GM23248 (cell line): ENCODE measurements around the gene ADAM19. TPM values are rescaled to one million over a fixed set of nuclear protein-coding genes. Genes with fewer than 3 reads are reported as not detected.

Experiments used
- DNase-seq: peaks from one replicate; pipeline ENCODE4 v3.0.0-alpha.2; 2015
- H2AFZ ChIP-seq: fragments of 200-600 bp; sonication (generic); 2 replicates; pipeline ENCODE4 v1.6.1; 2016; ENCODE audit warnings: antibody characterized with exemption
- H3F3A ChIP-seq: fragments of 200-600 bp; sonication (generic); 2 replicates; pipeline ENCODE4 v1.6.1; 2016; ENCODE audit warnings: mild to moderate bottlenecking, antibody characterized with exemption, mixed run types; ENCODE audit not compliant: insufficient read depth
- H3K27ac ChIP-seq: fragments of 200-600 bp; sonication (generic); 2 replicates; pipeline ENCODE4 v1.5.1; 2016; ENCODE audit warnings: mild to moderate bottlenecking
- H3K27me3 ChIP-seq: fragments of 200-600 bp; sonication (generic); replicated peaks from 2 replicates; pipeline ENCODE4 v1.6.1; 2016; ENCODE audit warnings: mild to moderate bottlenecking; ENCODE audit not compliant: insufficient read depth
- H3K36me3 ChIP-seq: fragments of 200-600 bp; sonication (generic); 2 replicates; pipeline ENCODE4 v1.6.1; 2016; ENCODE audit warnings: low read depth, mild to moderate bottlenecking
- H3K4me1 ChIP-seq: fragments of 200-600 bp; sonication (generic); 2 replicates; pipeline ENCODE4 v1.6.1; 2016; ENCODE audit warnings: mild to moderate bottlenecking; ENCODE audit not compliant: insufficient read depth
- H3K4me2 ChIP-seq: fragments of 200-600 bp; sonication (generic); one replicate; pipeline ENCODE4 v1.6.1; 2016; ENCODE audit warnings: mild to moderate bottlenecking; ENCODE audit not compliant: unreplicated experiment
- H3K4me3 ChIP-seq: fragments of 200-600 bp; sonication (generic); 2 replicates; pipeline ENCODE4 v1.5.1; 2016; ENCODE audit warnings: mild to moderate bottlenecking
- H3K79me2 ChIP-seq: fragments of 200-600 bp; sonication (generic); 2 replicates; pipeline ENCODE4 v1.6.1; 2016; ENCODE audit warnings: mild to moderate bottlenecking; ENCODE audit not compliant: insufficient read depth
- H3K9ac ChIP-seq: fragments of 200-600 bp; sonication (generic); 2 replicates; pipeline ENCODE4 v1.6.1; 2016; ENCODE audit warnings: mild to moderate bottlenecking
- H3K9me2 ChIP-seq: fragments of 200-600 bp; sonication (generic); 2 replicates; pipeline ENCODE4 v1.6.1; 2016; ENCODE audit warnings: mixed run types, mild to moderate bottlenecking, moderate library complexity; ENCODE audit not compliant: insufficient read depth
- H3K9me3 ChIP-seq: fragments of 200-600 bp; sonication (generic); one replicate; pipeline ENCODE4 v1.6.1; 2017; ENCODE audit warnings: low read depth
- H4K20me1 ChIP-seq: fragments of 200-600 bp; sonication (generic); 2 replicates; pipeline ENCODE4 v1.6.0; 2016; ENCODE audit not compliant: insufficient read depth
- EZH2 ChIP-seq: fragments of 200-600 bp; sonication (generic); IDR thresholded peaks from 2 replicates; pipeline ENCODE4 v1.6.1; 2018; ENCODE audit warnings: antibody characterized with exemption, mild to moderate bottlenecking; ENCODE audit not compliant: insufficient read depth, poor library complexity, severe bottlenecking
- EZH2phosphoT487 ChIP-seq: fragments of 200-600 bp; sonication (generic); IDR thresholded peaks from 2 replicates; pipeline ENCODE4 v1.6.1; 2018; ENCODE audit warnings: antibody characterized with exemption, moderate library complexity, mild to moderate bottlenecking, low read depth; ENCODE audit not compliant: insufficient read depth
- WGBS, 2 experiments: methylation state at CpG; one replicate each; pipeline ENCODE4 v1.1.6; 2015 to 2017; ENCODE audit warnings: low lambda C conversion rate in 2 of 2, low coverage in 1 of 2; ENCODE audit errors: missing lambda C conversion rate in 2 of 2; 5-methylcytosine and 5-hydroxymethylcytosine counted together
- in situ Hi-C: fragments of 300-500 bp; cut with MboI; formaldehyde crosslinking; loops from 2 replicates; pipeline ENCODE4 v1.15.0; 2020
- polyA plus RNA-seq: library from polyadenylated mRNA; unstranded; fragments of >200 nt; fragmentation: Nextera tagmentation; extraction: Ambion mirVana; gene quantifications from 2 replicates; pipeline ENCODE4 v1.2.1, GENCODE V29; 2016
- total RNA-seq: library from RNA; depleted of rRNA; stranded (reverse); fragments of >200 nt; shearing (Covaris generic); gene quantifications from 2 replicates; pipeline ENCODE4 v1.2.3, GENCODE V29; 2014

Gene ADAM19
- total and polyA plus RNA-seq, 2 experiments from 2014 or later, result 18.1 to 20.5 TPM

- 89 to 90% methylated on average over 5 of the region's 5 CpGs for WGBS, 2 experiments
- Histone ChIP-seq H3K27ac (peak overlapping the region; percentile 78), H3K9ac (no peak overlapping the region), H3K9me2 (no peaks in the 10 kb centered on the region), H3K27me3 (no peaks in the 10 kb centered on the region), H2AFZ (no peak overlapping the region), H3K36me3 (no peaks in the 10 kb centered on the region), H3F3A (peaks cover 30% of the 10 kb centered on the region), H3K4me2 (peak overlapping the region; percentile 38), H3K4me1 (peaks cover 25% of the 10 kb centered on the region), H4K20me1 (no peaks in the 10 kb centered on the region), H3K9me3 (no peaks in the 10 kb centered on the region), H3K79me2 (no peaks in the 10 kb centered on the region), H3K4me3 (no peak overlapping the region)
- DNase-seq, result no peak
- in situ Hi-C loops, result no loop called here
- TF ChIP-seq EZH2, result no peak
- no peak for TF ChIP-seq EZH2phosphoT487
These were observed 64.9 kb downstream of the ADAM19 start for GRCh38 chr5:157510682-157511081.

GRCh38 chr5:157509587-157509986 is 66.0 kb downstream of the ADAM19 start:
- no peaks in the 10 kb centered on the region for H3K79me2 ChIP-seq
- no peak for DNase-seq
- in situ Hi-C loops, result no loop called here
- no peak overlapping the region for H3K27ac ChIP-seq
- H2AFZ ChIP-seq, result no peak overlapping the region
- TF ChIP-seq EZH2 (no peak), EZH2phosphoT487 (no peak)
- H3K4me2 ChIP-seq, result no peak overlapping the region
- no peaks in the 10 kb centered on the region for H3K9me2 ChIP-seq
- no peak overlapping the region for H3K9ac ChIP-seq
- no peaks in the 10 kb centered on the region for H3K9me3 ChIP-seq
- peaks cover 23% of the 10 kb centered on the region for H3K4me1 ChIP-seq
- H3K4me3 ChIP-seq, result no peak overlapping the region
- H3K36me3 ChIP-seq, result no peaks in the 10 kb centered on the region; the same call in 1 of the 2 replicates
- no peaks in the 10 kb centered on the region for H4K20me1 ChIP-seq
- H3F3A ChIP-seq, result peaks cover 28% of the 10 kb centered on the region
- no peaks in the 10 kb centered on the region for H3K27me3 ChIP-seq

- H2AFZ ChIP-seq, result no peak overlapping the region
- H3K27me3 ChIP-seq, result no peaks in the 10 kb centered on the region
- no peaks in the 10 kb centered on the region for H3K9me3 ChIP-seq
- peaks cover 28% of the 10 kb centered on the region for H3F3A ChIP-seq
- H3K4me3 ChIP-seq, result no peak overlapping the region
- H3K79me2 ChIP-seq, result no peaks in the 10 kb centered on the region
- H4K20me1 ChIP-seq, result no peaks in the 10 kb centered on the region
- no peak overlapping the region for H3K27ac ChIP-seq
- peaks cover 23% of the 10 kb centered on the region for H3K4me1 ChIP-seq
- 98 to 99% methylated on average over 9 of the region's 9 CpGs for WGBS, 2 experiments
- no peak overlapping the region for H3K9ac ChIP-seq
- TF ChIP-seq EZH2, result no peak
- no peak for TF ChIP-seq EZH2phosphoT487
- no peak overlapping the region for H3K4me2 ChIP-seq
- no peak for DNase-seq
- no peaks in the 10 kb centered on the region; the same call in 1 of the 2 replicates for H3K36me3 ChIP-seq
- in situ Hi-C loops, result no loop called here
- H3K9me2 ChIP-seq, result no peaks in the 10 kb centered on the region
These were observed 66.5 kb downstream of the ADAM19 start for GRCh38 chr5:157509093-157509492.

- Histone ChIP-seq H3F3A (peaks cover 12% of the 10 kb centered on the region), H3K79me2 (no peaks in the 10 kb centered on the region), H3K9me2 (no peaks in the 10 kb centered on the region), H3K27me3 (no peaks in the 10 kb centered on the region), H3K27ac (no peak overlapping the region), H3K9ac (no peak overlapping the region), H3K4me2 (no peak overlapping the region), H3K4me3 (no peak overlapping the region), H3K9me3 (no peaks in the 10 kb centered on the region), H3K4me1 (peaks cover 15% of the 10 kb centered on the region), H3K36me3 (no peaks in the 10 kb centered on the region; the same call in 1 of the 2 replicates), H2AFZ (no peak overlapping the region), H4K20me1 (no peaks in the 10 kb centered on the region)
- TF ChIP-seq EZH2phosphoT487 (no peak), EZH2 (no peak)
- 80 to 82% methylated on average over 14 of the region's 14 CpGs for WGBS, 2 experiments
- DNase-seq, result no peak
- in situ Hi-C loops, result no loop called here
These were observed 68.4 kb downstream of the ADAM19 start for GRCh38 chr5:157506981-157507780.
